A673 (cell line): ENCODE results near the gene TMEM229A.

Experiments used
- EZH2 ChIP-seq: fragments of 200-600 bp; sonication (generic); IDR thresholded peaks from 2 replicates; pipeline ENCODE4 v1.6.1; 2017; ENCODE audit warnings: borderline replicate concordance, low read depth, mild to moderate bottlenecking, mixed read lengths, antibody characterized with exemption, low read length; ENCODE audit not compliant: poor library complexity, severe bottlenecking
- TF ChIP-seq, protein P1 (sequence below): fragments of 300-800, 200-600 bp; sonication (generic); conservative IDR thresholded peaks from 2 replicates; pipeline ENCODE4 v1.5.1; 2017; ENCODE audit warnings: low read depth, mild to moderate bottlenecking, antibody characterized with exemption, low read length, moderate library complexity, mixed read lengths

GRCh38 chr7:124009321-124009720, 23.5 kb downstream of the TMEM229A start:
- TF ChIP-seq, protein P1, sequence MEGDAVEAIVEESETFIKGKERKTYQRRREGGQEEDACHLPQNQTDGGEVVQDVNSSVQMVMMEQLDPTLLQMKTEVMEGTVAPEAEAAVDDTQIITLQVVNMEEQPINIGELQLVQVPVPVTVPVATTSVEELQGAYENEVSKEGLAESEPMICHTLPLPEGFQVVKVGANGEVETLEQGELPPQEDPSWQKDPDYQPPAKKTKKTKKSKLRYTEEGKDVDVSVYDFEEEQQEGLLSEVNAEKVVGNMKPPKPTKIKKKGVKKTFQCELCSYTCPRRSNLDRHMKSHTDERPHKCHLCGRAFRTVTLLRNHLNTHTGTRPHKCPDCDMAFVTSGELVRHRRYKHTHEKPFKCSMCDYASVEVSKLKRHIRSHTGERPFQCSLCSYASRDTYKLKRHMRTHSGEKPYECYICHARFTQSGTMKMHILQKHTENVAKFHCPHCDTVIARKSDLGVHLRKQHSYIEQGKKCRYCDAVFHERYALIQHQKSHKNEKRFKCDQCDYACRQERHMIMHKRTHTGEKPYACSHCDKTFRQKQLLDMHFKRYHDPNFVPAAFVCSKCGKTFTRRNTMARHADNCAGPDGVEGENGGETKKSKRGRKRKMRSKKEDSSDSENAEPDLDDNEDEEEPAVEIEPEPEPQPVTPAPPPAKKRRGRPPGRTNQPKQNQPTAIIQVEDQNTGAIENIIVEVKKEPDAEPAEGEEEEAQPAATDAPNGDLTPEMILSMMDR, result no peak
- TF ChIP-seq EZH2, result no peak
